GM18861 (cell line): ENCODE measurements around the gene TNFSF10.

Source experiments
- ATAC-seq: cut with Tn5 transposase; IDR thresholded peaks from one replicate; pipeline ENCODE4 v1.9.1; 2021; ENCODE audit not compliant: unreplicated experiment

Gene TNFSF10

GRCh38 chr3:172518929-172519640, 4.1 kb downstream of the TNFSF10 start:
- no peak for ATAC-seq

DNA sequence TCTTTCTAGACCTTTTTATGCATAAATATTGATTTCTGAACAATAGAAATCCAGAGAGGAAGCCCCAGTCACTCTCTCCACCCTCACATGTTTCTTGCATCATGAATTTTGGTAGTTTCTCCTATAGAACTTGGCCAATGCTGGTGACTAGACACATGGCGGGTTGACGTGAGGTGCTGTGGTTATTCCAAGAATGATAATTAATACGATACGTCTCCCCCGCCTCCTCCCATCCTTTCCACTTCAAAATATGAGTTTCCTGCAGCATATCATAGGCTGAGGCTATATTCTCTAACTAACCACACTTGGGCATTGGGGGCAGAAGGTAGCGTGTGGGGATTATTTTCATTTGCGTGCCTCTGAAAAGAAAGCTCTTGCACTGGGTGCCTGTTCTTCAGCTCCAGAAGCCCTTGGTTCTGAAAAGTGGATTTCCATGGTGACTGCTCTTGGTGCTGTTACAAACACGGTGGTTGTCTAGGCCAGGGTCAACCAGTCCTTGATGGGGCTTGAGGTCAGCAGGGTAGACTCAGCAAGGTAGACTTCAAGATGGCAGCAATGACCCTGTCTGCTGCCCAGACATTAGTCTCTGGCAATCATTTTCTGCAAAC, 5.3 kb downstream of the TNFSF10 start:
- no peak for ATAC-seq

- ATAC-seq, result no peak
These were observed 6.7 kb downstream of the TNFSF10 start for GRCh38 chr3:172516318-172517214.

GRCh38 chr3:172515130-172515918, 7.9 kb downstream of the TNFSF10 start:
- no peak for ATAC-seq

DNA sequence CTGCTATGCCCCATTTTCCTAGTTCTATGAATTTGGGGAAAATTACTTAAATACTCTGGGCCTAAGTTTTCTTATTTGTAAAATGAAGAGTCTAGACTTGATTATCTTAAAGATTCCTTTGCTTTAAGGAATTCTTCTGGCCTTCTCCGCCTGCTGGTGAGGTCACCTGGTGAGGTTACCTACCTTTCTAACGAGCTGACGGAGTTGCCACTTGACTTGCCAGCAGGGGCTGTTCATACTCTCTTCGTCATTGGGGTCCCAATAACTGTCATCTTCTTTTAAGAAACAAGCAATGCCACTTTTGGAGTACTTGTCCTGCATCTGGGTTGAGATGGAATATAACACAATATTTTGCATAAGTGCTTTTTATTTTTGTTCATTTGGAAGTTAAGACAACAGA, 8.6 kb downstream of the TNFSF10 start:
- ATAC-seq, result no peak

- ATAC-seq, result no peak
These were observed 9.7 kb downstream of the TNFSF10 start for GRCh38 chr3:172513488-172513887.

- ATAC-seq, result peak; percentile 39
These were observed 11.2 kb downstream of the TNFSF10 start for GRCh38 chr3:172511783-172512762.

DNA sequence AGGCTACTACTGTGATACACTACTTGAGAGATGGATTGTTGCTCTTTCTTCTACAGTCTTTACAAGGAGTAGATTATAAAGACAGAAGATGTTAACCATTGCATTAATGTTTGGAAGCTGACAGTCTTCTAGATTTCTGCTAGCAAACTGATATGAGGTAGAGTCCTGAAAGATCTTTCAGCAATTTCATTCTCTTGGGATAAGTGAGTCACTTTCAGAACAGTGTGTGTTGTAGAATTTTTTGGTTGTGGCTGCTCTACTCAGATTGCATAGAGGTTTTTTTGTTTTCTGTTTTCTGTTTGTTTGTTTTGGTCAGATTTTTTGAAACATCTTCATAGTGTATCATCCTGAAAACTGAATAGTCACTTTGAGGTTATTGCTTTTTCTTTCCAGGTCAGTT, 17.1 kb downstream of the TNFSF10 start:
- ATAC-seq, result no peak

GRCh38 chr3:172501540-172501939, 21.7 kb downstream of the TNFSF10 start:
- no peak for ATAC-seq

- ATAC-seq, result peak; percentile 84
These were observed 33.0 kb downstream of the TNFSF10 start for GRCh38 chr3:172490198-172490669.

GRCh38 chr3:172478116-172478515, 45.1 kb downstream of the TNFSF10 start:
- no peak for ATAC-seq

GRCh38 chr3:172476347-172476746, 46.9 kb downstream of the TNFSF10 start:
- ATAC-seq, result no peak

- ATAC-seq, result no peak
These were observed 47.5 kb downstream of the TNFSF10 start for GRCh38 chr3:172475703-172476102.

DNA sequence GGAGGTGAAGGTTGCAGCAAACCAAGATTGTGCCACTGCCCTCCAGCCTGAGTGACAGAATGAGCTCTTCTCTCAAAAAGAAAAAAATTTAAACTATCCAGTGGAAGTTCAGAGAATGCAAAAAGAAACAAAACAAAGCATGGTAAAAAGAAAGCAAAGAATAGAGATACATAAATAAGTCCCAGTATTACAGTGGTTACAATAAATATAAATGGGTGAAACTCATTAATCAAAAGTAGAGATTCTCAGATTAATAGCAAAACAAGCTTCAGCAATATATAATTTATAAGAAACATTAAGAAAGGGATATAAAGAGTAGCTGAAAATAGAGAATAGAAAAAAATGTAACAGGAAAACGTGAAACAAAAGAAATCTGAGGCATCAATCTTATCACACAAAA, 51.3 kb downstream of the TNFSF10 start:
- no peak for ATAC-seq

DNA sequence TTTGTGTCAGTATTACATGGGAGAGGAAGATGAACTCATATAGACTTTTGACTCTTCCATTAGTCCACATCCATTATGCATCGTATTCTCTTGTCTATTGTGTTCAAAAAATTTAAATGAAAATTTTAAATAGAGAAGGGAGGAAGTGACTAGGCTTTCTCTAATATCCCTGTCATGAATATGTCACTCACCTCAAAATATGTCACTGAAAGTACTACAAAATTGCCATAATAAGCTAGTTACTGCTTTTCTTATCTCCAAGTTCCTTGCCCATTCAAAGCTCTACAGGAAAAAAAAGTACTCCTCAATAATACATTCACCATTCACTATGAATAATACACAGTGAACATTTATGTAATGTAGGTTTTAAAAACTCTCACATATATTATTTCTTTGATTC, 52.6 kb downstream of the TNFSF10 start:
- ATAC-seq, result no peak

GRCh38 chr3:172467170-172467824, 55.9 kb downstream of the TNFSF10 start:
- ATAC-seq, result no peak

GRCh38 chr3:172466553-172467130, 56.6 kb downstream of the TNFSF10 start:
- ATAC-seq, result no peak

GRCh38 chr3:172465281-172465680, 57.9 kb downstream of the TNFSF10 start:
- no peak for ATAC-seq

DNA sequence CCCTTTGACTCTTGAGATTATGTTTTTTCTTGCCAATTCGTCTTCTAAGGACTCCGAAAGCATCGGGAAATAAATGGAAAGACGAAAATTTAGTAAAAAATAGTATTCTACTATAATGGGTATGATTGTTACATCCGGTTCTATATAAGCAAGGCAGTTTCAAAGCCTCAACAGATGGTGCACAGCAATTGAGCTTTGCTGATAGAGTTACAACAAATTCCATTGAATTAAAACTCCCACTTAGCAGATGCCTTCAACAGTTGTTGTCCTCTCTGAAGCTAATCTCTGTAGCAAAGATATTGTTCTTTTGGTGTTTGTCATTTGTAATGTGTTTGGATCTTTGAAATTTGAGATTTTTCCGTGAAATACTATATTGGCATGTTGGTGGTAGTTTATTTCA, 58.9 kb downstream of the TNFSF10 start:
- ATAC-seq, result no peak
